Dermis blood vessel endothelial cell (primary cell): ENCODE measurements around the gene GSTO1. TPM values are rescaled to one million over a fixed set of nuclear protein-coding genes. Genes with fewer than 3 reads are reported as not detected.
A peak's percentile ranks its signal among the peaks of the same experiment; 100 is the strongest.

Source experiments
- DNase-seq: peaks from one replicate; pipeline ENCODE4 v3.0.0; 2010
- total RNA-seq: library from RNA; depleted of rRNA; stranded (reverse); fragments of >200 nt; gene quantifications from 2 replicates; pipeline ENCODE4 v1.2.3, GENCODE V29; 2014

GSTO1 gene
- total RNA-seq, 1 donor from 2014 or later, result 348 TPM

- peak; percentile 29 for DNase-seq
These were observed 53.1 kb downstream of the GSTO1 start for GRCh38 chr10:104307576-104308438.

GRCh38 chr10:104308439-104308903 lies 53.8 kb downstream of the GSTO1 start:
- no peak for DNase-seq

GRCh38 chr10:104309980-104310978 lies 55.6 kb downstream of the GSTO1 start:
- peak; percentile 58 for DNase-seq

GRCh38 chr10:104311184-104311720 lies 56.6 kb downstream of the GSTO1 start:
- no peak for DNase-seq

- DNase-seq, result no peak
These were observed 60.1 kb downstream of the GSTO1 start for GRCh38 chr10:104314591-104315485.

- DNase-seq, result no peak
These were observed 60.8 kb downstream of the GSTO1 start for GRCh38 chr10:104315486-104315921.

- DNase-seq, result no peak
These were observed 61.8 kb downstream of the GSTO1 start for GRCh38 chr10:104316321-104317099.

Other genes starting within 250 kb of the GSTO1 start
- 0.34 and 0.84 TPM in 2 replicates for gene COL17A1, start 169.0 kb upstream of the GSTO1 start, total RNA-seq
- gene SFR1, start 132.7 kb upstream of the GSTO1 start, total RNA-seq, result 7.0 and 10.0 TPM in 2 replicates
- gene CFAP43, start 22.5 kb upstream of the GSTO1 start, total RNA-seq, result 0.23 TPM in 1 of 2 replicates, not detected in the other
- gene GSTO2, start 14.3 kb downstream of the GSTO1 start, total RNA-seq, result 0.51 and 0.85 TPM in 2 replicates
- gene ITPRIP, start 83.6 kb downstream of the GSTO1 start, total RNA-seq, result 29.3 and 39.9 TPM in 2 replicates
- 0.85 and 1.2 TPM in 2 replicates for gene CFAP58, start 98.9 kb downstream of the GSTO1 start, total RNA-seq